ENCODE measurements around the gene ADK.

Gene ADK

DNA sequence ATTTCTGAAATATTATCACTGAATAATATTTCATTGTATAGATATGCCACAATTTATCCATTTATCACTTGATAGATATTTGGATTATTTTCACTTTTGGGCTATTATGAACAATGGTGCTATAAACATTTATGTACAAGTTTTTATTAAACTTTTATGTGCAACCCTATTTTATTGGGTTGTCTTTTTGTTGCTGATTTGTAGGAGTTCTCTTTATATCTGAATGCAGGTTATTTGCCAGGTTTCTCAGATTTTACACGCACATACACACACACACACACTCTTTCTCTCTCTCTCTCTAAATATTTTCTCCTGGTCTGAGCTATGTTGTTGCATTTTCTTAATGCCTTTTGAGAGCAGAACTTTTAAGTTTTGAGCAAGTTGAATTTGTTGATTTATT is 36.2 kb downstream of the ADK start:
- TF ChIP-seq, protein P1, sequence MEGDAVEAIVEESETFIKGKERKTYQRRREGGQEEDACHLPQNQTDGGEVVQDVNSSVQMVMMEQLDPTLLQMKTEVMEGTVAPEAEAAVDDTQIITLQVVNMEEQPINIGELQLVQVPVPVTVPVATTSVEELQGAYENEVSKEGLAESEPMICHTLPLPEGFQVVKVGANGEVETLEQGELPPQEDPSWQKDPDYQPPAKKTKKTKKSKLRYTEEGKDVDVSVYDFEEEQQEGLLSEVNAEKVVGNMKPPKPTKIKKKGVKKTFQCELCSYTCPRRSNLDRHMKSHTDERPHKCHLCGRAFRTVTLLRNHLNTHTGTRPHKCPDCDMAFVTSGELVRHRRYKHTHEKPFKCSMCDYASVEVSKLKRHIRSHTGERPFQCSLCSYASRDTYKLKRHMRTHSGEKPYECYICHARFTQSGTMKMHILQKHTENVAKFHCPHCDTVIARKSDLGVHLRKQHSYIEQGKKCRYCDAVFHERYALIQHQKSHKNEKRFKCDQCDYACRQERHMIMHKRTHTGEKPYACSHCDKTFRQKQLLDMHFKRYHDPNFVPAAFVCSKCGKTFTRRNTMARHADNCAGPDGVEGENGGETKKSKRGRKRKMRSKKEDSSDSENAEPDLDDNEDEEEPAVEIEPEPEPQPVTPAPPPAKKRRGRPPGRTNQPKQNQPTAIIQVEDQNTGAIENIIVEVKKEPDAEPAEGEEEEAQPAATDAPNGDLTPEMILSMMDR (conservative IDR thresholded peaks at IDR 0.05): no peak
- TF ChIP-seq ZFX (IDR thresholded peaks at IDR 0.05): no peak
- no peak overlapping the region for H3K27ac ChIP-seq

DNA sequence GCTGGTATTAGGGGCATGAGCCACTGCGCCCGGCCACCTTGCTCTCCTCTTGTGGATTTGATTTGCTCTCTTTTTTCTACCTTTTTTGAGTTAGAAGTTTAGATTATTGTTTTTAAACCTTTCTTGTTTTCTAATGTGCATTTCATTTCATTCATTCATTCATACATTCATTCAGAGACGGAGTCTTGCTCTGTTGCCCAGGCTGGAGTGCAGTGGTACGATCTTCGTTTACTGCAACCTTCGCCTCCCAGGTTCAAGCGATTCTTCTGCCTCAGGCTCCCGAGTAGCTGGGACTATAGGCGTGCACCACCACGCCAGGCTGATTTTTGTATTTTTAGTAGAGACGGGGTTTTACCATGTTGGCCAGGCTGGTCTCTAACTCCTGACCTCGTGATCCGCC is 37.6 kb downstream of the ADK start:
- H3K27ac ChIP-seq: peak overlapping the region; percentile 50

DNA sequence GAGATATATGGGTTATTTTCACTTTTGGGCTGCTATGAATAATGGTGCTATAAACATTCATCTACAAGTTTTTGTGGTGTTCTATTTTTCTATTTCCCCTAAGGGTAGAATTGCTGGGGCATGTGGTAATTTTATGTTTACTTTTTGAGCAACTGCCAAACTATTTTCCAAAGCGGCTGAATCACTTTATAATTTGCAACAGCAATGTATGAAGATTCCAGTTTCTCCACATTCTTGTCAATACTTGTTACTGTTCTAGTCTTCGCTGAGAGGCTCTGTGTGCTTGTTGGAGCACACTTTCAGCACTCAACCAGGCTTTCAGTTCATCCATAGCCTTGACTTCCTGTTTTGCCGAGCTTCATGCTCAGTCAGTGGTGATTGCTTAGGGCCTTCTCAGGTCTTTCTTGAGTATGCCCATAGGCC is 39.0 kb downstream of the ADK start:
- H3K27ac ChIP-seq: peak overlapping the region; percentile 85; the same call in 1 of the 2 replicates
- TF ChIP-seq, protein P1 (conservative IDR thresholded peaks at IDR 0.05): no peak
- no peak for TF ChIP-seq ZFX (IDR thresholded peaks at IDR 0.05)

DNA sequence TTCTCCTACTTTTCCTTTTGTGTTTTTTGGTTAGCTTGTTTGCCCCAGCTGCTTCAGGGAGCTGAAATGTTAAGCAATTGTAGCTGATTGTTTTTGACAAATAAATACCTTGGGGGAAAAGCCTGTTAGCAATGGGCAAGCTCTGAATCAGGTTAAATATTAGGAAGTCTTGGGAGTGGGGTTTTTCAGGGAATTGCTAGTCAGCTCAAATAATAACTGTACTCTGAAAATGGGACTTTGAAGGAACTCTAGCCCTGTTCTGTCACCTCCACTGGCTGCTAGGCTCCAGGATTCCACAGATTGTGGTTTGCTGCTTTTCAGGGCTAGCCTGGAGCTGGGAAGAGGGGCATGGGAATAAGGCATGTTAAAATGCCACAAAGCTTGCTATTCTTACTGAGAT is 39.5 kb downstream of the ADK start:
- H3K27ac ChIP-seq: peak overlapping the region; percentile 85

DNA sequence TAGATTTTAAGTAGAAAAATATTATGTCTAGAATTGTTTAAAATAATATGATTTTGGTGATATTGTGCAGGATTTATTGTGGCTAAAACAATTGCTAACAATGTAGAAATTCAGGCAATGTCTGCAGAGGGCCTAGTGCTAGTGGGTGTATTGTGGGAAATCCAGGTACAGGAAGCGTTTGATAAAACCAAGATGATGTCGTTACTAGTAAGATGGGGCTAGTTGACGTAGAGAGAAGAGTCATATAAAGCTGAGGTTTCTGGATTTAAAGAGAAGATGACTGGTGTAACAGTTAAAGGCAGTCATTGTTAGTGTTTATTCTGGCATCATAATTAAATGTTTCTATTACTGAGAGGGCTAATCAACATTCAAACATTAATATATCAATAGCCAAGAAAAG is 43.5 kb downstream of the ADK start:
- no peak overlapping the region for H3K27ac ChIP-seq
- TF ChIP-seq ZFX (IDR thresholded peaks at IDR 0.05): no peak
- TF ChIP-seq, protein P1 (conservative IDR thresholded peaks at IDR 0.05): no peak

More for the DNA sequence above, 39.5 kb downstream of the ADK start:
- TF ChIP-seq, protein P1 (conservative IDR thresholded peaks at IDR 0.05): no peak
- no peak for TF ChIP-seq ZFX (IDR thresholded peaks at IDR 0.05)

DNA sequence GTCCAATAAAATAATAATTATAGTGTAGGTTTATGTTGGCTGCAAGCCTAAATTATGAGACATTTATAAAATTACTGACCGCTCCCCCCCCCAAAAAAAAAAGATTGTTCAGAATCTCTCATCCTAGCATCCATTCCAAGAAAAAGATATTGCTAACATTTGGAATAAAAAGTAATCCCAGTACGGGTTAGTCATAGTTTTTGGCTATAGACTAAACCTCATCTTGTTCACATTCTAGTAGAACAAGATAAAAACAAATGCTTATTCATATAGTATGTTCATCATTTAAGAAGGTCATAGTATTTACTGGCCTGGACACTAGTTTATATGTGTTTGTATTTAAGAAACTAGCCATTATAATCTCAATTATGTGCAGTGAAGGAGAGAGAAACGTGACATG is 44.0 kb downstream of the ADK start:
- TF ChIP-seq, protein P1 (conservative IDR thresholded peaks at IDR 0.05): no peak
- TF ChIP-seq ZFX (IDR thresholded peaks at IDR 0.05): no peak

DNA sequence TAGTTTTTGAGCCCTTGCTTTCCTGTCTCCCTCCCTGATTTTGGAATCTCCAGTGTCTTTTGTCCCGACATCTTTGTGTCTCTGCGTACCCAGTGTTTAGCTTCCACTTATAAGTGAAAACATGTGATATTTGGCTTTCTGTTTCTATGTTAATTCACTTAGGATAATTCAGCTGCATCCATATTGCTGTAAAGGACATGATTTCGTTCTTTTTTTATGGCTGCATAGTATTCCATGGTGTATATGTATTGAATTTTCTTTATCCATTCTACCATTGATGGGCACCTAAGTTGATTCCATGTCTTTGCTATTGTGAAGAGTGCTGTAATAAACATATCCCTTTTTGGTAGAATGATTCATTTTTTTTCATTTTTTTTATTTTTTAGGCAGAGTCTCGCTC is 48.3 kb downstream of the ADK start:
- no peak overlapping the region for H3K27ac ChIP-seq
- no peak for TF ChIP-seq ZFX (IDR thresholded peaks at IDR 0.05)
- TF ChIP-seq, protein P1 (conservative IDR thresholded peaks at IDR 0.05): no peak

More for the DNA sequence above, 44.0 kb downstream of the ADK start:
- H3K27ac ChIP-seq: no peak overlapping the region

DNA sequence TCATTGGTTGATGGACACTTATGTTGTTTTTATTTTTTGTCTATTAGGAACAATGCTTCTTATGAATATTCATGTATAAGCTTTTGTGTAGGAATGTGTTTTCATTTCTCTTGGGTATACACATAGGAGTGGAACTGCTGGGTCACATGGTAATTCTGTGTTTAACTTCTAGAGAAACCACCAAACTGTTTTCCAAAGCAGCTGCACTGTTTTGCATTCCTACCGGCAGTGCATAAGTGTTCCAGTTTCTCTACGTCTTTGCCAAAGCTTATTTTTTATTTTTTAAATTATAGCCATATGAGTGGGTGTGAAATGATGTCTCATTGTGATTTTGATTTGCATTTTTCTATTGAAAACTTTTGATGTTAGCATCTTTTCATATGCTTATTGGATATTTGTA is 51.3 kb downstream of the ADK start:
- TF ChIP-seq, protein P1 (conservative IDR thresholded peaks at IDR 0.05): no peak
- TF ChIP-seq ZFX (IDR thresholded peaks at IDR 0.05): no peak
- H3K27ac ChIP-seq: no peak overlapping the region
